ENCODE data around the gene TBX19. TPM values are rescaled to one million over a fixed set of nuclear protein-coding genes. Genes with fewer than 3 reads are reported as not detected.

The TBX19 gene
- total RNA-seq, 1 experiment from 2014 or later, result 3.0 TPM

GRCh38 chr1:168293356-168293755, 12.7 kb downstream of the TBX19 start:
- Histone ChIP-seq H3K4me3 (replicated peaks in 1 of 2; ENCODE audit: low read depth in 1 of 2, low read length in 2 of 2) (no peak overlapping the region), H3K9me2 (ENCODE audit: insufficient read depth) (no peaks in the 10 kb centered on the region), H3K4me1 (ENCODE audit: control insufficient read depth in 1 of 2, insufficient read depth in 2 of 2, low read length in 2 of 2) (no peaks in the 10 kb centered on the region), H2AFZ (ENCODE audit: low read depth, low read length, poor library complexity, severe bottlenecking) (no peak overlapping the region), H3K4me2 (ENCODE audit: low read length) (no peak overlapping the region), H3K79me2 (ENCODE audit: insufficient read depth, low read length) (no peaks in the 10 kb centered on the region), H3K36me3 (ENCODE audit: control insufficient read depth in 1 of 2, insufficient read depth in 2 of 2, low read length in 2 of 2) (no peaks in the 10 kb centered on the region), H3K9ac (ENCODE audit: low read length) (no peak overlapping the region), H3K27me3 (ENCODE audit: insufficient read depth, low read length) (no peaks in the 10 kb centered on the region), H3K27ac (ENCODE audit: low read depth, low read length) (no peak overlapping the region), H3K9me3 (ENCODE audit: control insufficient read depth in 1 of 2, insufficient read depth in 1 of 2, low read depth in 1 of 2, low read length in 2 of 2) (no peaks in the 10 kb centered on the region), H4K20me1 (ENCODE audit: insufficient read depth) (no peaks in the 10 kb centered on the region)
- TF ChIP-seq ZNF274 (IDR thresholded peaks at IDR 0.05; ENCODE audit: low read depth, low read length) (no peak), EZH2 (IDR thresholded peaks at IDR 0.05) (no peak), POLR2AphosphoS5 (IDR thresholded peaks at IDR 0.05; ENCODE audit: low read depth, low read length) (no peak), CEBPB (IDR thresholded peaks at IDR 0.05; ENCODE audit: low read depth) (no peak), CTCF (IDR thresholded peaks at IDR 0.05 in 2 of 3, conservative IDR thresholded peaks at IDR 0.05 in 1 of 3; ENCODE audit: borderline replicate concordance in 1 of 3, insufficient read depth in 1 of 3, low read depth in 2 of 3, low read length in 2 of 3) (no peak), ZBTB33 (IDR thresholded peaks at IDR 0.05; ENCODE audit: extremely low read depth, insufficient replicate concordance, low read length) (no peak), SRF (IDR thresholded peaks at IDR 0.05; ENCODE audit: low read depth) (no peak), ZFX (IDR thresholded peaks at IDR 0.05) (no peak), REST (IDR thresholded peaks at IDR 0.05; ENCODE audit: low read depth) (no peak), SP1 (IDR thresholded peaks at IDR 0.05; ENCODE audit: low read depth) (no peak)
- ATAC-seq, result no peak
- ChIA-PET CTCF (interaction anchor here (0.7 kb wide), 1 partner anchor 152 kb away, joined by 3 read pairs; no protein-coding TSS in a partner anchor), POLR2A (no interaction called here), RAD21 (ENCODE audit: low non-redundant PET in 1 of 2, low total read pairs in 2 of 2, uncharacterized antibody in 2 of 2, unreplicated experiment in 2 of 2) (no interaction called here)
- BruUV-seq (replicated peaks), result no TSS peak
- intact Hi-C loops (cut with micrococcal nuclease), result no loop called here
- DNase-seq (ENCODE audit: low read depth, low spot score), result no peak

Measured in HCT116 (cell line).